HepG2 (cell line): ENCODE results near the gene PRR33. TPM values are rescaled to one million over a fixed set of nuclear protein-coding genes. Genes with fewer than 3 reads are reported as not detected.
"Not testable (repeated sequence)": the region's sequence is repeated elsewhere in the genome, so short reads cannot be mapped to it uniquely, and the experiment has no call there.

ENCODE experiments used
- ATAC-seq: fragments of 200-7000 bp; cut with Tn5 transposase; 3 replicates; pipeline ENCODE4 v1.9.1; 2020; ENCODE audit warnings: mild to moderate bottlenecking, moderate library complexity
- BruUV-seq: library from RNA; stranded (reverse); fragments of 400-500 nt; replicated peaks from 2 replicates; lab custom pipeline; 2021; lab: Mats Ljungman, UMichigan
- CTCF ChIA-PET: fragments of 300-600 bp; formaldehyde crosslinking; extraction: SDS; loops from one replicate; lab custom pipeline; 2021; ENCODE audit warnings: low total read pairs, inconsistent platforms, low intra/inter-chr PET ratio; lab: Yijun Ruan, JAX
- POLR2A ChIA-PET: fragments of 350-600 bp; sonication (Branson Sonifier 250); formaldehyde crosslinking; loops from one replicate; lab custom pipeline; 2020; ENCODE audit warnings: antibody characterized with exemption, inconsistent platforms; lab: Yijun Ruan, JAX
- DNase-seq: peaks from one replicate; pipeline ENCODE4 v3.0.0-alpha.2; 2015; ENCODE audit warnings: low spot score
- FAIRE-seq: peaks from 3 replicates; lab custom pipeline; 2011; peaks lifted over from hg19 to GRCh38; lab: Jason Lieb, UNC
- H2AFZ ChIP-seq: one replicate; pipeline ENCODE4 v1.6.1; 2011; ENCODE audit warnings: low read length, inconsistent platforms
- H3K27ac ChIP-seq: fragments of 300-600 bp; 3 replicates; pipeline ENCODE4 v1.8.0; 2011; ENCODE audit warnings: mixed run types, mild to moderate bottlenecking, mixed read lengths, low read length, inconsistent platforms; ENCODE audit not compliant: insufficient read depth; ENCODE audit errors: extremely low read length
- H3K27me3 ChIP-seq, 2 experiments: fragments of 200-600 bp in 1 of 2; 2 replicates in 1 of 2; 3 replicates in 1 of 2; pipeline versions ENCODE4 v1.6.0 to v1.8.0; 2011; ENCODE audit warnings: low read length in 2 of 2, mild to moderate bottlenecking in 2 of 2, moderate library complexity in 2 of 2, inconsistent platforms in 1 of 2; ENCODE audit not compliant: insufficient read depth in 2 of 2, control insufficient read depth in 1 of 2
- H3K36me3 ChIP-seq, 2 experiments: fragments of 200-600 bp in 1 of 2; replicated peaks in 1 of 2; 2 replicates in 1 of 2; 3 replicates in 1 of 2; pipeline versions ENCODE4 v1.5.1 to v1.8.0; 2011; ENCODE audit warnings: low read length in 2 of 2, inconsistent platforms in 1 of 2; ENCODE audit not compliant: insufficient read depth in 2 of 2, control insufficient read depth in 1 of 2
- H3K4me1 ChIP-seq: 2 replicates; pipeline ENCODE4 v1.5.1; 2012; ENCODE audit warnings: low read length, inconsistent platforms; ENCODE audit not compliant: insufficient read depth
- H3K4me2 ChIP-seq: 2 replicates; pipeline ENCODE4 v1.6.0; 2011; ENCODE audit warnings: low read depth, low read length, inconsistent platforms
- H3K4me3 ChIP-seq, 3 experiments: fragments of 200-600 bp in 1 of 3; sonication (generic), shearing (Covaris generic) in 1 of 3; replicated peaks in 1 of 3; 2 replicates each; pipeline ENCODE4 v1.5.1; 2011 to 2016; ENCODE audit warnings: low read length in 3 of 3, inconsistent platforms in 2 of 3, low read depth in 2 of 3, mild to moderate bottlenecking in 2 of 3, control low read depth in 1 of 3, mixed read lengths in 1 of 3; ENCODE audit not compliant: insufficient read depth in 1 of 3
- H3K79me2 ChIP-seq: one replicate; pipeline ENCODE4 v1.6.1; 2011; ENCODE audit warnings: low read length, inconsistent platforms; ENCODE audit not compliant: insufficient read depth
- H3K9ac ChIP-seq: 2 replicates; pipeline ENCODE4 v1.6.0; 2011; ENCODE audit warnings: mild to moderate bottlenecking, low read depth, low read length, inconsistent platforms; ENCODE audit not compliant: insufficient read depth
- H3K9me3 ChIP-seq: 2 replicates; pipeline ENCODE4 v1.5.1; 2012; ENCODE audit warnings: mild to moderate bottlenecking, low read length
- H4K20me1 ChIP-seq: 2 replicates; pipeline ENCODE4 v1.6.0; 2011; ENCODE audit warnings: inconsistent platforms, mild to moderate bottlenecking, low read length, moderate library complexity; ENCODE audit not compliant: insufficient read depth
- ZNF646 ChIP-seq: sonication (generic); formaldehyde crosslinking; IDR thresholded peaks from 2 replicates; pipeline ENCODE4 v1.9.0; 2021; ENCODE audit warnings: mild to moderate bottlenecking, missing genetic modification reagents
- WGBS: methylation state at CpG from one replicate; pipeline ENCODE4 v1.1.6; 2017; ENCODE audit warnings: low lambda C conversion rate; 5-methylcytosine and 5-hydroxymethylcytosine counted together
- in situ Hi-C: cut with HindIII; loops from 2 replicates; pipeline ENCODE4 v1.10.0; 2017; ENCODE audit warnings: low pct_unique_long_range_greater_than_20kb; ENCODE audit not compliant: extremely low pct_ligation_motif_present
- intact Hi-C: fragments of 100-400 bp; cut with micrococcal nuclease; formaldehyde crosslinking; loops from one replicate; pipeline ENCODE4 v1.10.0; 2022; ENCODE audit not compliant: unreplicated experiment
- polyA plus RNA-seq, 8 experiments: library from polyadenylated mRNA; depleted of rRNA in 3 of 8; stranded (reverse) in 7 of 8; unstranded in 1 of 8; fragments of >200 nt; fragmentation: Illumina TruSeq in 4 of 8; extraction: Trizol in 4 of 8; gene quantifications; 2 replicates each; pipeline versions ENCODE4 v1.2.1 to v1.2.3, GENCODE V29; 2011 to 2016; ENCODE audit warnings: low read depth in 4 of 8, missing spikeins in 1 of 8, mixed read lengths in 1 of 8; ENCODE audit not compliant: insufficient read depth in 1 of 8
- total RNA-seq, 5 experiments: library from RNA; depleted of rRNA; stranded (reverse); fragments of >200 nt; fragmentation: Illumina TruSeq; extraction: Trizol; gene quantifications; 2 replicates each; pipeline ENCODE4 v1.2.3, GENCODE V29; 2016; ENCODE audit warnings: low read depth in 1 of 5

Gene PRR33
- total and polyA plus RNA-seq, 2 of the 13 experiments (the other 11 are each of a cell fraction or from before 2014, with no cell fraction given), result not detected

GRCh38 chr11:1939788-1940187, 48.1 kb upstream of the PRR33 start:
- in situ Hi-C loops, ATAC-seq, H3K27ac ChIP-seq, DNase-seq, H3K4me1 ChIP-seq, H2AFZ ChIP-seq, H3K4me2 ChIP-seq, H3K9me3 ChIP-seq, CTCF ChIA-PET, POLR2A ChIA-PET, H4K20me1 ChIP-seq, H3K79me2 ChIP-seq, H3K9ac ChIP-seq, intact Hi-C loops, H3K4me3 ChIP-seq, BruUV-seq, H3K36me3 ChIP-seq: not testable (repeated sequence)
- peaks cover 13 to 51% of the 10 kb centered on the region in 2 experiments for H3K27me3 ChIP-seq
- peak; percentile 69 for FAIRE-seq
- peak; percentile 70 for TF ChIP-seq ZNF646 (CRISPR knock-in tag)
- WGBS, result 67% methylated on average over 1 of the region's 1 CpG
